HepG2 (cell line): ENCODE measurements around the gene LST1. TPM values are rescaled to one million over a fixed set of nuclear protein-coding genes. Genes with fewer than 3 reads are reported as not detected.
A peak's percentile ranks its signal among the peaks of the same experiment; 100 is the strongest.

Source experiments
- DPF2 ChIP-seq: sonication (generic); formaldehyde crosslinking; IDR thresholded peaks from 2 replicates; pipeline ENCODE4 v1.4.0; 2020; ENCODE audit warnings: mild to moderate bottlenecking, low read depth, missing genetic modification reagents, borderline replicate concordance
- HOXA3 ChIP-seq: sonication (generic); formaldehyde crosslinking; IDR thresholded peaks from 2 replicates; pipeline ENCODE4 v1.5.0; 2020; ENCODE audit warnings: missing genetic modification reagents
- KAT2B ChIP-seq: fragments of 150-350 bp; IDR thresholded peaks from 2 replicates; pipeline ENCODE4 v1.6.1; 2014; ENCODE audit warnings: low read depth, low read length, borderline replicate concordance
- LCORL ChIP-seq, 2 experiments: fragments of 450-650 bp in 1 of 2; sonication (generic) in 1 of 2; formaldehyde crosslinking in 1 of 2; IDR thresholded peaks; 2 replicates each; pipeline versions ENCODE4 v1.5.0 to v1.6.1; 2017 to 2020; ENCODE audit warnings: antibody characterized with exemption in 1 of 2, missing genetic modification reagents in 1 of 2
- NFYC ChIP-seq: IDR thresholded peaks from 2 replicates; pipeline ENCODE4 v1.6.1; 2016; ENCODE audit warnings: missing genetic modification reagents, missing compliant biosample characterization
- PHF21A ChIP-seq: sonication (generic); formaldehyde crosslinking; IDR thresholded peaks from 2 replicates; pipeline ENCODE4 v1.5.0; 2020; ENCODE audit warnings: mild to moderate bottlenecking, missing genetic modification reagents
- PHF5A ChIP-seq: IDR thresholded peaks from one replicate; pipeline ENCODE4 v1.6.1; 2018; ENCODE audit warnings: low read depth, missing genetic modification reagents; ENCODE audit not compliant: unreplicated experiment
- PRPF4 ChIP-seq: fragments of 200-400 bp; formaldehyde crosslinking; IDR thresholded peaks from 2 replicates; pipeline ENCODE4 v1.6.1; 2016; ENCODE audit warnings: low read length, low read depth; ENCODE audit not compliant: poor library complexity, severe bottlenecking
- RAD21 ChIP-seq: fragments of 450-650 bp; formaldehyde crosslinking; IDR thresholded peaks from 2 replicates; pipeline ENCODE4 v1.5.0; 2020; ENCODE audit warnings: mild to moderate bottlenecking
- SSRP1 ChIP-seq: IDR thresholded peaks from 2 replicates; pipeline ENCODE4 v1.6.1; 2016; ENCODE audit warnings: control low read depth
- ZBTB1 ChIP-seq: sonication (generic); formaldehyde crosslinking; IDR thresholded peaks from 2 replicates; pipeline ENCODE4 v1.4.0; 2020; ENCODE audit warnings: missing genetic modification reagents, borderline replicate concordance
- ZNF329 ChIP-seq: sonication (generic); formaldehyde crosslinking; IDR thresholded peaks from 2 replicates; pipeline ENCODE4 v1.9.0; 2021; ENCODE audit warnings: low read depth, mild to moderate bottlenecking, missing genetic modification reagents
- ZNF333 ChIP-seq: sonication (generic); formaldehyde crosslinking; IDR thresholded peaks from 2 replicates; pipeline ENCODE4 v1.4.0; 2020; ENCODE audit warnings: mild to moderate bottlenecking, missing genetic modification reagents, borderline replicate concordance
- ZNF572 ChIP-seq: sonication (generic); formaldehyde crosslinking; IDR thresholded peaks from 2 replicates; pipeline ENCODE4 v1.5.1; 2020; ENCODE audit warnings: mild to moderate bottlenecking, missing genetic modification reagents
- ZNF674 ChIP-seq: sonication (generic); formaldehyde crosslinking; IDR thresholded peaks from 2 replicates; pipeline ENCODE4 v1.5.0; 2020; ENCODE audit warnings: low read depth, mild to moderate bottlenecking, missing genetic modification reagents
- polyA plus RNA-seq, 8 experiments: library from polyadenylated mRNA; depleted of rRNA in 3 of 8; stranded (reverse) in 7 of 8; unstranded in 1 of 8; fragments of >200 nt; fragmentation: Illumina TruSeq in 4 of 8; extraction: Trizol in 4 of 8; gene quantifications; 2 replicates each; pipeline versions ENCODE4 v1.2.1 to v1.2.3, GENCODE V29; 2011 to 2016; ENCODE audit warnings: low read depth in 4 of 8, missing spikeins in 1 of 8, mixed read lengths in 1 of 8; ENCODE audit not compliant: insufficient read depth in 1 of 8
- total RNA-seq, 5 experiments: library from RNA; depleted of rRNA; stranded (reverse); fragments of >200 nt; fragmentation: Illumina TruSeq; extraction: Trizol; gene quantifications; 2 replicates each; pipeline ENCODE4 v1.2.3, GENCODE V29; 2016; ENCODE audit warnings: low read depth in 1 of 5
- TF ChIP-seq, protein P1 (sequence below): sonication (generic); formaldehyde crosslinking; IDR thresholded peaks from 2 replicates; pipeline ENCODE4 v1.5.0; 2020; ENCODE audit warnings: missing genetic modification reagents
- TF ChIP-seq, protein P2 (sequence below): sonication (generic); formaldehyde crosslinking; IDR thresholded peaks from 2 replicates; pipeline ENCODE4 v1.5.1; 2020; ENCODE audit warnings: mild to moderate bottlenecking, missing genetic modification reagents, moderate library complexity
- TF ChIP-seq, protein P3 (sequence below): sonication (generic); formaldehyde crosslinking; IDR thresholded peaks from 2 replicates; pipeline ENCODE4 v1.4.0; 2020; ENCODE audit warnings: mild to moderate bottlenecking, missing genetic modification reagents
- TF ChIP-seq, protein P4 (sequence below): sonication (generic); formaldehyde crosslinking; IDR thresholded peaks from 2 replicates; pipeline ENCODE4 v1.5.0; 2020; ENCODE audit warnings: mild to moderate bottlenecking, missing genetic modification reagents

The LST1 gene
- total and polyA plus RNA-seq, 2 of the 13 experiments (the other 11 are each of a cell fraction or from before 2014, with no cell fraction given): not detected

DNA sequence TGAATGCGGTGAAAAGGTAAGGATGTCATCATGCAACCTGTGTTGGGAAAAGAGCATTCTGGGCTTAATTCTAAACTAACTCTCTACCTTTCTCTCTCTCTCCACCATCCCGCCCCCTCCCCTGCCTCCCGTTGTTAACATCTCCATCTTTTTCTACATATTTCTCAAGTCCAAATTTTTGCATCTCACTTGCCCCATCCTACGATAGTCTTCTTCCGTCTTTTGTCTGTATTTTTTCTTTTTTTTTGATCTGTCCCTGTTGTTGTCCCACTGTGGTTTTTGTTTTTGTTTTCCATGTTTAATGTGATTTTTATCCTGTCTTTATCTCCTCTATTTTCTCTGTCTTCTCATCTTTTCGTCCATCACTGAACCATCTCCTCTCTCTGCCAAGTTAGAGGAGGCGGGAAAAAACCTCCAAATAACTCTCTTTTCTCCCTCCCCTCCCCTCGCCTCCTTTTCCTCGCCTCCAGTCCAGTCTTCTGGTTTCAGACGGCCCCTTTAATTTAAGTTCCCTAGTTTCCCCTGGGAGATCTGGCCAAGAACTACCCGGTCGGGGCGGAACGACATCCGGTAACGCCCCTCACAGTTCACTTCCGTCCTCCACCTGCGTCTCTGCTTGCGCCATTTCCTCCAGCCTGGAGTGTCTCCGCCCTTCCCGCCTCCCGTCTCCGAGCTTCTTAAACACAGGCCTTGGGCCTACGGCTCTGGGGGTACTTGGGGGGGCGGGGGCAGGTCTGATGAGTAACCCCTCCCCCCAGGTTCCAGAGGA is 38.9 kb upstream of the LST1 start, which contains the start of gene NFKBIL1 (continued):
- peak; percentile 44; the same call in 1 of the 2 replicates for TF ChIP-seq PHF21A
- no peak for TF ChIP-seq ZNF572 (CRISPR knock-in tag)
- TF ChIP-seq, protein P1, sequence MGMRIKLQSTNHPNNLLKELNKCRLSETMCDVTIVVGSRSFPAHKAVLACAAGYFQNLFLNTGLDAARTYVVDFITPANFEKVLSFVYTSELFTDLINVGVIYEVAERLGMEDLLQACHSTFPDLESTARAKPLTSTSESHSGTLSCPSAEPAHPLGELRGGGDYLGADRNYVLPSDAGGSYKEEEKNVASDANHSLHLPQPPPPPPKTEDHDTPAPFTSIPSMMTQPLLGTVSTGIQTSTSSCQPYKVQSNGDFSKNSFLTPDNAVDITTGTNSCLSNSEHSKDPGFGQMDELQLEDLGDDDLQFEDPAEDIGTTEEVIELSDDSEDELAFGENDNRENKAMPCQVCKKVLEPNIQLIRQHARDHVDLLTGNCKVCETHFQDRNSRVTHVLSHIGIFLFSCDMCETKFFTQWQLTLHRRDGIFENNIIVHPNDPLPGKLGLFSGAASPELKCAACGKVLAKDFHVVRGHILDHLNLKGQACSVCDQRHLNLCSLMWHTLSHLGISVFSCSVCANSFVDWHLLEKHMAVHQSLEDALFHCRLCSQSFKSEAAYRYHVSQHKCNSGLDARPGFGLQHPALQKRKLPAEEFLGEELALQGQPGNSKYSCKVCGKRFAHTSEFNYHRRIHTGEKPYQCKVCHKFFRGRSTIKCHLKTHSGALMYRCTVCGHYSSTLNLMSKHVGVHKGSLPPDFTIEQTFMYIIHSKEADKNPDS (CRISPR knock-in tag): no peak
- TF ChIP-seq KAT2B: no peak
- TF ChIP-seq HOXA3 (CRISPR knock-in tag): peak; percentile 93
- peak; percentile 12; the same call in 1 of the 2 replicates for TF ChIP-seq RAD21
- no peak for TF ChIP-seq DPF2 (CRISPR knock-in tag)
- no peak for TF ChIP-seq ZBTB1 (CRISPR knock-in tag)
- peak; percentile 11; the same call in 1 of the 2 replicates for TF ChIP-seq NFYC (CRISPR knock-in tag)
- TF ChIP-seq, protein P2, sequence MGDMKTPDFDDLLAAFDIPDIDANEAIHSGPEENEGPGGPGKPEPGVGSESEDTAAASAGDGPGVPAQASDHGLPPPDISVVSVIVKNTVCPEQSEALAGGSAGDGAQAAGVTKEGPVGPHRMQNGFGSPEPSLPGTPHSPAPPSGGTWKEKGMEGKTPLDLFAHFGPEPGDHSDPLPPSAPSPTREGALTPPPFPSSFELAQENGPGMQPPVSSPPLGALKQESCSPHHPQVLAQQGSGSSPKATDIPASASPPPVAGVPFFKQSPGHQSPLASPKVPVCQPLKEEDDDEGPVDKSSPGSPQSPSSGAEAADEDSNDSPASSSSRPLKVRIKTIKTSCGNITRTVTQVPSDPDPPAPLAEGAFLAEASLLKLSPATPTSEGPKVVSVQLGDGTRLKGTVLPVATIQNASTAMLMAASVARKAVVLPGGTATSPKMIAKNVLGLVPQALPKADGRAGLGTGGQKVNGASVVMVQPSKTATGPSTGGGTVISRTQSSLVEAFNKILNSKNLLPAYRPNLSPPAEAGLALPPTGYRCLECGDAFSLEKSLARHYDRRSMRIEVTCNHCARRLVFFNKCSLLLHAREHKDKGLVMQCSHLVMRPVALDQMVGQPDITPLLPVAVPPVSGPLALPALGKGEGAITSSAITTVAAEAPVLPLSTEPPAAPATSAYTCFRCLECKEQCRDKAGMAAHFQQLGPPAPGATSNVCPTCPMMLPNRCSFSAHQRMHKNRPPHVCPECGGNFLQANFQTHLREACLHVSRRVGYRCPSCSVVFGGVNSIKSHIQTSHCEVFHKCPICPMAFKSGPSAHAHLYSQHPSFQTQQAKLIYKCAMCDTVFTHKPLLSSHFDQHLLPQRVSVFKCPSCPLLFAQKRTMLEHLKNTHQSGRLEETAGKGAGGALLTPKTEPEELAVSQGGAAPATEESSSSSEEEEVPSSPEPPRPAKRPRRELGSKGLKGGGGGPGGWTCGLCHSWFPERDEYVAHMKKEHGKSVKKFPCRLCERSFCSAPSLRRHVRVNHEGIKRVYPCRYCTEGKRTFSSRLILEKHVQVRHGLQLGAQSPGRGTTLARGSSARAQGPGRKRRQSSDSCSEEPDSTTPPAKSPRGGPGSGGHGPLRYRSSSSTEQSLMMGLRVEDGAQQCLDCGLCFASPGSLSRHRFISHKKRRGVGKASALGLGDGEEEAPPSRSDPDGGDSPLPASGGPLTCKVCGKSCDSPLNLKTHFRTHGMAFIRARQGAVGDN (CRISPR knock-in tag): peak; percentile 55
- TF ChIP-seq ZNF329 (CRISPR knock-in tag): no peak
- peak; percentile 56; the same call in 1 of the 2 replicates for TF ChIP-seq LCORL (IDR thresholded peaks at IDR 0.05)
- TF ChIP-seq LCORL (CRISPR knock-in tag; IDR thresholded peaks at IDR 0.05): no peak
- TF ChIP-seq ZNF674 (CRISPR knock-in tag): no peak
- TF ChIP-seq, protein P3, sequence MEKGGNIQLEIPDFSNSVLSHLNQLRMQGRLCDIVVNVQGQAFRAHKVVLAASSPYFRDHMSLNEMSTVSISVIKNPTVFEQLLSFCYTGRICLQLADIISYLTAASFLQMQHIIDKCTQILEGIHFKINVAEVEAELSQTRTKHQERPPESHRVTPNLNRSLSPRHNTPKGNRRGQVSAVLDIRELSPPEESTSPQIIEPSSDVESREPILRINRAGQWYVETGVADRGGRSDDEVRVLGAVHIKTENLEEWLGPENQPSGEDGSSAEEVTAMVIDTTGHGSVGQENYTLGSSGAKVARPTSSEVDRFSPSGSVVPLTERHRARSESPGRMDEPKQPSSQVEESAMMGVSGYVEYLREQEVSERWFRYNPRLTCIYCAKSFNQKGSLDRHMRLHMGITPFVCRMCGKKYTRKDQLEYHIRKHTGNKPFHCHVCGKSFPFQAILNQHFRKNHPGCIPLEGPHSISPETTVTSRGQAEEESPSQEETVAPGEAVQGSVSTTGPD (CRISPR knock-in tag): no peak
- TF ChIP-seq, protein P4, sequence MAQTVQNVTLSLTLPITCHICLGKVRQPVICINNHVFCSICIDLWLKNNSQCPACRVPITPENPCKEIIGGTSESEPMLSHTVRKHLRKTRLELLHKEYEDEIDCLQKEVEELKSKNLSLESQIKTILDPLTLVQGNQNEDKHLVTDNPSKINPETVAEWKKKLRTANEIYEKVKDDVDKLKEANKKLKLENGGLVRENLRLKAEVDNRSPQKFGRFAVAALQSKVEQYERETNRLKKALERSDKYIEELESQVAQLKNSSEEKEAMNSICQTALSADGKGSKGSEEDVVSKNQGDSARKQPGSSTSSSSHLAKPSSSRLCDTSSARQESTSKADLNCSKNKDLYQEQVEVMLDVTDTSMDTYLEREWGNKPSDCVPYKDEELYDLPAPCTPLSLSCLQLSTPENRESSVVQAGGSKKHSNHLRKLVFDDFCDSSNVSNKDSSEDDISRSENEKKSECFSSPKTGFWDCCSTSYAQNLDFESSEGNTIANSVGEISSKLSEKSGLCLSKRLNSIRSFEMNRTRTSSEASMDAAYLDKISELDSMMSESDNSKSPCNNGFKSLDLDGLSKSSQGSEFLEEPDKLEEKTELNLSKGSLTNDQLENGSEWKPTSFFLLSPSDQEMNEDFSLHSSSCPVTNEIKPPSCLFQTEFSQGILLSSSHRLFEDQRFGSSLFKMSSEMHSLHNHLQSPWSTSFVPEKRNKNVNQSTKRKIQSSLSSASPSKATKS: no peak
- no peak; the same call in 1 of the 2 replicates for TF ChIP-seq ZNF333 (CRISPR knock-in tag)
- no peak for TF ChIP-seq PRPF4
- TF ChIP-seq SSRP1 (CRISPR knock-in tag): no peak; the same call in 1 of the 2 replicates
- TF ChIP-seq PHF5A: no peak
